Measurements from ENCODE around the gene FBXL7. TPM values are rescaled to one million over a fixed set of nuclear protein-coding genes. Genes with fewer than 3 reads are reported as not detected.

FBXL7 gene
- total and polyA plus RNA-seq, 2 donors (not counting 3 experiments of a cell fraction or from before 2014, with no cell fraction given) = 23.5 to 32.2 TPM

DNA sequence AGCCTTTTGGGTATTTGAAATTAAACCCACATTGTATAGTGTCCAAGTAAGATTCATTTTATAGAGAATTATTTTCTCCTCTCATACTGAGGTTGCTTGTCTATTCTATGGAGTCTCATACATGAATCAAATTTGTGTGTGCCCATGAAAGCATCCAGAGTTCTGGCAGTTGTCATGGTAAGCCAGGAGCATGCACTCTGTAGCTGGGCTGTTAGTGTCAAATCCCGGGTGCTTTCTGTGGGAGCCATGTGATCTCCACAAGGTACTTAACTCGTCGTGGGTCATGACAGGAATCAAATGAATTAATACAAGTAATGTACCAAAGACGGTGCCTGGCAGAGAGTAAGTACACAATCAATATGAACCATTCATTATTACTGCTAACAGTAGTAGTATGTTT, 58.7 kb downstream of the FBXL7 start:
- Histone ChIP-seq H3K4me1 (ENCODE audit: control insufficient read depth, extremely low read depth, insufficient read depth, low read length) (no peaks in the 10 kb centered on the region), H3K27ac (ENCODE audit: insufficient read depth, low read depth, low read length) (no peak overlapping the region), H3K9ac (replicated peaks; ENCODE audit: extremely low read depth, insufficient read depth, low read length) (no peak overlapping the region), H3K4me2 (ENCODE audit: insufficient read depth, low read length) (no peak overlapping the region), H3K9me1 (replicated peaks; ENCODE audit: control insufficient read depth, extremely low read depth, insufficient read depth, low read length) (no peaks in the 10 kb centered on the region), H3K9me3 (replicated peaks; ENCODE audit: control insufficient read depth, insufficient read depth, low read length) (no peaks in the 10 kb centered on the region), H3K4me3 (replicated peaks in 1 of 3; ENCODE audit: insufficient read depth in 1 of 3, low read depth in 1 of 3, low read length in 3 of 3) (no peak overlapping the region), H4K20me1 (replicated peaks; ENCODE audit: control insufficient read depth, extremely low read depth, insufficient read depth, low read length) (peaks cover 3% of the 10 kb centered on the region), H3K36me3 (ENCODE audit: control insufficient read depth in 2 of 2, extremely low read depth in 1 of 2, insufficient read depth in 2 of 2, low read length in 2 of 2) (no peaks in the 10 kb centered on the region), H3K79me2 (ENCODE audit: control insufficient read depth, insufficient read depth, low read length) (peaks cover 3% of the 10 kb centered on the region), H2AFZ (ENCODE audit: low read depth, low read length) (no peak overlapping the region), H3K27me3 (ENCODE audit: control insufficient read depth in 2 of 2, insufficient read depth in 2 of 2, low read length in 2 of 2) (no peaks in the 10 kb centered on the region)
- BruUV-seq (replicated peaks) = no TSS peak
- ChIA-PET CTCF (no interaction called here), POLR2A (no interaction called here)
- dilution Hi-C loops (cut with MboI; ENCODE audit: extremely low pct_ligation_motif_present, low sequenced_read_pairs) = no loop called here
- FAIRE-seq (no peak), DNase-seq (ENCODE audit: low read depth, low spot score) (no peak)
- TF ChIP-seq JUN (IDR thresholded peaks at IDR 0.05; ENCODE audit: borderline replicate concordance, insufficient read depth, insufficient read length, low read depth) (no peak), MAX (IDR thresholded peaks at IDR 0.05; ENCODE audit: insufficient read depth, insufficient read length) (no peak), POLR2A (IDR thresholded peaks at IDR 0.05; ENCODE audit: low read depth, low read length) (no peak), GATA2 (IDR thresholded peaks at IDR 0.05; ENCODE audit: insufficient read depth, insufficient read length, low read depth, low read length) (no peak), MYC (IDR thresholded peaks at IDR 0.05; ENCODE audit: low read depth, low read length) (no peak), POLR2AphosphoS5 (IDR thresholded peaks at IDR 0.05; ENCODE audit: insufficient read depth, low read depth, low read length) (no peak), EZH2 (IDR thresholded peaks at IDR 0.05; ENCODE audit: borderline replicate concordance, low read depth, low read length, severe bottlenecking) (no peak), FOS (IDR thresholded peaks at IDR 0.05; ENCODE audit: borderline replicate concordance, insufficient read depth, low read length) (no peak)
- TF ChIP-seq, protein P1, sequence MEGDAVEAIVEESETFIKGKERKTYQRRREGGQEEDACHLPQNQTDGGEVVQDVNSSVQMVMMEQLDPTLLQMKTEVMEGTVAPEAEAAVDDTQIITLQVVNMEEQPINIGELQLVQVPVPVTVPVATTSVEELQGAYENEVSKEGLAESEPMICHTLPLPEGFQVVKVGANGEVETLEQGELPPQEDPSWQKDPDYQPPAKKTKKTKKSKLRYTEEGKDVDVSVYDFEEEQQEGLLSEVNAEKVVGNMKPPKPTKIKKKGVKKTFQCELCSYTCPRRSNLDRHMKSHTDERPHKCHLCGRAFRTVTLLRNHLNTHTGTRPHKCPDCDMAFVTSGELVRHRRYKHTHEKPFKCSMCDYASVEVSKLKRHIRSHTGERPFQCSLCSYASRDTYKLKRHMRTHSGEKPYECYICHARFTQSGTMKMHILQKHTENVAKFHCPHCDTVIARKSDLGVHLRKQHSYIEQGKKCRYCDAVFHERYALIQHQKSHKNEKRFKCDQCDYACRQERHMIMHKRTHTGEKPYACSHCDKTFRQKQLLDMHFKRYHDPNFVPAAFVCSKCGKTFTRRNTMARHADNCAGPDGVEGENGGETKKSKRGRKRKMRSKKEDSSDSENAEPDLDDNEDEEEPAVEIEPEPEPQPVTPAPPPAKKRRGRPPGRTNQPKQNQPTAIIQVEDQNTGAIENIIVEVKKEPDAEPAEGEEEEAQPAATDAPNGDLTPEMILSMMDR (IDR thresholded peaks at IDR 0.05; ENCODE audit: extremely low read depth in 1 of 2, insufficient read depth in 1 of 2, low read depth in 1 of 2, low read length in 2 of 2) = no peak
- intact Hi-C loops (cut with micrococcal nuclease) = no loop called here

All from endothelial cell of umbilical vein (primary cell).